HL-60 (cell line): ENCODE measurements around the gene CENPM.

Experiments used
- DNase-seq, 2 experiments: peaks; one replicate each; pipeline ENCODE4 v3.0.0-alpha.2; 2010 to 2020; ENCODE audit warnings: low read depth in 1 of 2, low spot score in 1 of 2
- H3K27ac ChIP-seq: fragments of 250-450 bp; sonication (Bioruptor Pico); replicated peaks from 2 replicates; pipeline ENCODE4 v1.5.1; 2020; ENCODE audit warnings: mild to moderate bottlenecking, moderate library complexity
- H3K27me3 ChIP-seq: fragments of 250-450 bp; sonication (Bioruptor Pico); 2 replicates; pipeline ENCODE4 v1.5.1; 2021; ENCODE audit warnings: mild to moderate bottlenecking, moderate library complexity; ENCODE audit not compliant: insufficient read depth, poor library complexity, severe bottlenecking
- H3K4me3 ChIP-seq: replicated peaks from 2 replicates; pipeline ENCODE4 v1.5.1; 2011; ENCODE audit warnings: mild to moderate bottlenecking, control low read depth, low read length; ENCODE audit not compliant: insufficient read depth
- GABPA ChIP-seq: IDR thresholded peaks from 2 replicates; pipeline ENCODE4 v1.6.1; 2012; ENCODE audit warnings: low read depth
- POLR2AphosphoS5 ChIP-seq: IDR thresholded peaks from 2 replicates; pipeline ENCODE4 v1.6.1; 2012; ENCODE audit warnings: low read depth
- SPI1 ChIP-seq: IDR thresholded peaks from 2 replicates; pipeline ENCODE4 v1.6.1; 2012; ENCODE audit warnings: low read depth, mild to moderate bottlenecking, borderline replicate concordance
- TF ChIP-seq, protein P1 (sequence below): IDR thresholded peaks from 2 replicates; pipeline ENCODE4 v1.6.1; 2012; ENCODE audit warnings: low read depth; ENCODE audit not compliant: insufficient replicate concordance
- TF ChIP-seq, protein P2 (sequence below): IDR thresholded peaks from one replicate; pipeline ENCODE4 v1.5.1; 2011; ENCODE audit warnings: low read length, control low read depth, inconsistent platforms; ENCODE audit not compliant: insufficient read depth

The CENPM gene

DNA sequence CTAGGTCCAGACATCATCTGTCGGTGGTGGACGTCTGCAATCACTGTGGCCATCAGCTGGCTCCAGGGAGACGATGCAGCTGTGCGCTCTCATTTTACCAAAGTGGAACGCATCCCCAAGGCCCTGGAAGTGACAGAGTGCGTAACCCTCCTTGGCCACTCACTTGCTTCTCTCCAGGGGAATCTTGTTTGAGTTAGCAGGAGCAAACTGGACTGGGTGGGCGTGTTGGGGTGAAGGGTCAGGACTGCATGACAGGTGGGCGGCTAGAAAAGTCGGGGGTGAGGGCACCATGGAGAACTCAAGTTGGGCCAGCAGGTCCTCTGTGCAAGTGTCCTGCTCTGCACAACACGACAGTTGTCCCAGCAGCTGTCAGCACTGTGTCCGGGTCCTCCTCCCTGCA, 48.3 kb downstream of the CENPM start:
- Histone ChIP-seq H3K27ac (no peak overlapping the region), H3K4me3 (no peak overlapping the region), H3K27me3 (no peaks in the 10 kb centered on the region)
- no peak for DNase-seq
- TF ChIP-seq POLR2AphosphoS5 (no peak), GABPA (no peak), SPI1 (no peak)
- TF ChIP-seq, protein P1, sequence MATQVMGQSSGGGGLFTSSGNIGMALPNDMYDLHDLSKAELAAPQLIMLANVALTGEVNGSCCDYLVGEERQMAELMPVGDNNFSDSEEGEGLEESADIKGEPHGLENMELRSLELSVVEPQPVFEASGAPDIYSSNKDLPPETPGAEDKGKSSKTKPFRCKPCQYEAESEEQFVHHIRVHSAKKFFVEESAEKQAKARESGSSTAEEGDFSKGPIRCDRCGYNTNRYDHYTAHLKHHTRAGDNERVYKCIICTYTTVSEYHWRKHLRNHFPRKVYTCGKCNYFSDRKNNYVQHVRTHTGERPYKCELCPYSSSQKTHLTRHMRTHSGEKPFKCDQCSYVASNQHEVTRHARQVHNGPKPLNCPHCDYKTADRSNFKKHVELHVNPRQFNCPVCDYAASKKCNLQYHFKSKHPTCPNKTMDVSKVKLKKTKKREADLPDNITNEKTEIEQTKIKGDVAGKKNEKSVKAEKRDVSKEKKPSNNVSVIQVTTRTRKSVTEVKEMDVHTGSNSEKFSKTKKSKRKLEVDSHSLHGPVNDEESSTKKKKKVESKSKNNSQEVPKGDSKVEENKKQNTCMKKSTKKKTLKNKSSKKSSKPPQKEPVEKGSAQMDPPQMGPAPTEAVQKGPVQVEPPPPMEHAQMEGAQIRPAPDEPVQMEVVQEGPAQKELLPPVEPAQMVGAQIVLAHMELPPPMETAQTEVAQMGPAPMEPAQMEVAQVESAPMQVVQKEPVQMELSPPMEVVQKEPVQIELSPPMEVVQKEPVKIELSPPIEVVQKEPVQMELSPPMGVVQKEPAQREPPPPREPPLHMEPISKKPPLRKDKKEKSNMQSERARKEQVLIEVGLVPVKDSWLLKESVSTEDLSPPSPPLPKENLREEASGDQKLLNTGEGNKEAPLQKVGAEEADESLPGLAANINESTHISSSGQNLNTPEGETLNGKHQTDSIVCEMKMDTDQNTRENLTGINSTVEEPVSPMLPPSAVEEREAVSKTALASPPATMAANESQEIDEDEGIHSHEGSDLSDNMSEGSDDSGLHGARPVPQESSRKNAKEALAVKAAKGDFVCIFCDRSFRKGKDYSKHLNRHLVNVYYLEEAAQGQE, result no peak
- TF ChIP-seq, protein P2, sequence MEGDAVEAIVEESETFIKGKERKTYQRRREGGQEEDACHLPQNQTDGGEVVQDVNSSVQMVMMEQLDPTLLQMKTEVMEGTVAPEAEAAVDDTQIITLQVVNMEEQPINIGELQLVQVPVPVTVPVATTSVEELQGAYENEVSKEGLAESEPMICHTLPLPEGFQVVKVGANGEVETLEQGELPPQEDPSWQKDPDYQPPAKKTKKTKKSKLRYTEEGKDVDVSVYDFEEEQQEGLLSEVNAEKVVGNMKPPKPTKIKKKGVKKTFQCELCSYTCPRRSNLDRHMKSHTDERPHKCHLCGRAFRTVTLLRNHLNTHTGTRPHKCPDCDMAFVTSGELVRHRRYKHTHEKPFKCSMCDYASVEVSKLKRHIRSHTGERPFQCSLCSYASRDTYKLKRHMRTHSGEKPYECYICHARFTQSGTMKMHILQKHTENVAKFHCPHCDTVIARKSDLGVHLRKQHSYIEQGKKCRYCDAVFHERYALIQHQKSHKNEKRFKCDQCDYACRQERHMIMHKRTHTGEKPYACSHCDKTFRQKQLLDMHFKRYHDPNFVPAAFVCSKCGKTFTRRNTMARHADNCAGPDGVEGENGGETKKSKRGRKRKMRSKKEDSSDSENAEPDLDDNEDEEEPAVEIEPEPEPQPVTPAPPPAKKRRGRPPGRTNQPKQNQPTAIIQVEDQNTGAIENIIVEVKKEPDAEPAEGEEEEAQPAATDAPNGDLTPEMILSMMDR, result no peak

DNA sequence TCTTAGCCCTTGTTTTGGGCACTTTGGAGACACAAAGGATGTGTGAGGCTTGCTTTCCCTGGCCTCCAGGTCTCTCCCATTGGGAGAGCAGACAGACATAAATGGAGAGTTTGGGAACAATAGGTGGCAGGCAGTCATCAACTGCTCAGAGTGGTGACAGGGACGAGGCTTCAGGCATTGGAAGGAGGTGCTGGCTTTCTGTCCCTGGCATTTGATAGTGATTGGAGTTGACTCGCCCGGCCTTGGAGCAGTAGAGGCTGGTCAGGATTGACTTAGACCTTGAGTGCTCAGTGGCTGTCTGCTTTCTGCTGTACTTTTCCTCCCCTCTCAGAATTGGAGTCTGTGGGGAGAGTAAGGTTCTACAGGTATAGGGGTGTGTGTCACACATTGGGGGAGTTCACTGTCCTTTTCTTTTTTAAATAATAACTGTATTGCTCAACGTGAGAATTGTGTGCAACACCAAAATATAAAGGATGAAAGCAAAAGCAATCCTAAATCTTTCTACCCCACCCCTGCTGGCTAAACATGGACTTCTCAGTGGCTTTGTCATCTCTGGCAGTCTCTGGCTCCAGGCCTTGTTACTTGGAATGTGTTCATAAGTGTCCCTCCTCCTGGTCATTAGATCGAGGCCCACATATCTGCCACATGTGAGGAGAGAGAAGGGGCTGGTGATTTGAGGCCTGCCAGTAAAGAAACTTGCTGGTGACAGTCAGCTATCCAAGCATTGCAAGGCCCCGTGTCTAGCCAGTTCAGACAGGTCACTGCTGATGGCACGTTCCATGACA, 53.2 kb downstream of the CENPM start:
- DNase-seq, result no peak
- Histone ChIP-seq H3K4me3 (no peak overlapping the region), H3K27me3 (no peaks in the 10 kb centered on the region), H3K27ac (no peak overlapping the region)
- TF ChIP-seq POLR2AphosphoS5 (no peak), GABPA (no peak)
- TF ChIP-seq, protein P1, result no peak

DNA sequence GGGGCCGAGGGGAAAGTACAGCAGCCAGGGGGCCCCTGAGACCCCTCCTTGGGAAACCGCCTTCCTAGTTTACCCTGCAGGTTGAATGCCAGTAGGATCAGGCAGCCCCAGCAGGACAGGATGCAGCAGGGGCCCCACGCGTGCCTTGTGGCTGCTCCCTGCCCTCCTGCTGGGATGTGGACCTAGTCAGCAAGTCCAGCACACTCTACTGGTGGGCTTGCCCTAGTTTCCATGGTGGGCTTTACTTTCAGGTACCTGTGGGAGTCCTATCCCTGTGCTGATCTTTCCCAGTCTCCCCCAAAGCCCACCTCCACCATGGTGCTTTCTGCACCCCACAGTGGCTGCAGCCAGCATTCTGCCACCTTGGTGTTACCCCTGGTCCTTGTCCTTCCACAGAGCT, 54.2 kb downstream of the CENPM start:
- Histone ChIP-seq H3K27ac (no peak overlapping the region), H3K27me3 (no peaks in the 10 kb centered on the region), H3K4me3 (no peak overlapping the region)
- TF ChIP-seq, protein P2, result no peak
- TF ChIP-seq POLR2AphosphoS5 (no peak), GABPA (no peak), SPI1 (no peak)
- TF ChIP-seq, protein P1, result no peak
- DNase-seq, result no peak
